GM12864 (cell line): ENCODE results near the gene MBNL2.

Experiments
- DNase-seq: peaks from one replicate; pipeline ENCODE4 v3.0.0-alpha.2; 2011; ENCODE audit warnings: low read depth
- H3K4me3 ChIP-seq: 2 replicates; pipeline ENCODE4 v1.5.1; 2011; ENCODE audit warnings: mild to moderate bottlenecking, low read depth, low read length, control low read depth
- CTCF ChIP-seq: IDR thresholded peaks from 2 replicates; pipeline ENCODE4 v1.5.1; 2011; ENCODE audit warnings: low read depth, mild to moderate bottlenecking, moderate library complexity, low read length, control low read depth, inconsistent platforms; ENCODE audit errors: missing control alignments

MBNL2 gene

DNA sequence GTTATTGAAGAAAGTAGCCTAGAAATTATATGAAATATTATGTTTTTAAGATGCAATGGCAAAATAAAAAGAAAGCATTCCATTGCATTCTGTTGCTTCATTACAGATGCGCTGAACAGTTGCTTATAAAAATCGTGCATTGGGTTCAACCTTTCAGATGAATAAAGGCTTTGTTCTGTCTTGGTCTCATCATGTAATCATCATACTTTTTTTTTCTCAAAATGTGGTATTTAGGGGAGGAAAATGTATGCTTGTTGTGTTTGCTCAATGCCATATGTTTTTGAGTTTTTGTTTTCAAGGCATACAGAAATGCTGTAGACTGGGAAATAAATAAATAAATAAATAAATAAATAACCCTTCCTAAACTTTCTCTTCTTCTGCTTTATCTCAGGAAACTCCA is 1.1 kb upstream of the MBNL2 start:
- H3K4me3 ChIP-seq: no peak overlapping the region
- TF ChIP-seq CTCF: no peak
- no peak for DNase-seq

- H3K4me3 ChIP-seq: peak overlapping the region; percentile 74; the same call in 1 of the 2 replicates
Measured at GRCh38 chr13:97221466-97221865, 667 bp upstream of the MBNL2 start.

GRCh38 chr13:97223037-97223710 is 1.0 kb downstream of the MBNL2 start:
- H3K4me3 ChIP-seq: peak overlapping the region; percentile 74
- no peak for DNase-seq

More at GRCh38 chr13:97221466-97221865, 667 bp upstream of the MBNL2 start:
- no peak for TF ChIP-seq CTCF
- no peak for DNase-seq

DNA sequence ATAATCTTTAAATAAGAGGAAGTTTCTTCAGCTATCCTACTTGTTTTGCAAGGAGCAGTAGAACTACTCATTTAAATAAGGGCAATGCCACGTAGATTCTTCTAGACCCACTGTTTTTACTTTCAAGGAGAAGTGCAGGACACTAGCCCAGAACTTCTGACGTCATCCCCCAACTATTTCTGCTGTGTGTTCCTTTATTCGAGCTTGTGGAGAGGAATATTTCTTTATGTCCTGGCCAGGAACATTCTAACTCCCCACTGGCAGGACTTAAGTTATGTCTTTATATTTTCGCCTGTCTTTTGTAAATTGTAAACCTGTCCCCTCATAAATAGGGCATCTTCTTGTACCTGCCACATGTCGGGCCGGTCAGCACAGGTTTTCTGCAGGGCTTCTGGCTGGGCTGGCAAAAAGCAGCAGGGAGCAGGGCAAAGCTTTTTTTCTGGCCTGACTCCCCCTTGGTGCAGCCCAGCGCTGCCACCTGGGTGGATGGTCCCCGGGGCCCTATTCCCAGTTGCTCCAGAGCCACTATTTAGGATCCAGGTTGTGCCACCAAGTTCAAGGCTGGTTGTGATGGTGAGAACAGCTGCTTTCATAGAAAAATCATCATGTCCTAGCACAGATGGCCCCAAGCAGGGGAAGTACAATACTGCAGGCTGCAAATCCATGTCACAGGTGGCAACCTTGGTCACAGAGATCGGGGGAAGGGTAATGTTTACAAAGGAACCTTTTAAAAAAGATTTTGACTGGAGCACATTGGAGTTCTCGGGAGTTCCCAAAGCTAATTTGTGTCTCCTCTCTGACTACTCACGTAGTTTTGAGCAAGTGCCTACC is 1.8 kb downstream of the MBNL2 start:
- TF ChIP-seq CTCF: no peak
- DNase-seq: no peak

More at GRCh38 chr13:97223037-97223710, 1.0 kb downstream of the MBNL2 start:
- no peak for TF ChIP-seq CTCF

DNA sequence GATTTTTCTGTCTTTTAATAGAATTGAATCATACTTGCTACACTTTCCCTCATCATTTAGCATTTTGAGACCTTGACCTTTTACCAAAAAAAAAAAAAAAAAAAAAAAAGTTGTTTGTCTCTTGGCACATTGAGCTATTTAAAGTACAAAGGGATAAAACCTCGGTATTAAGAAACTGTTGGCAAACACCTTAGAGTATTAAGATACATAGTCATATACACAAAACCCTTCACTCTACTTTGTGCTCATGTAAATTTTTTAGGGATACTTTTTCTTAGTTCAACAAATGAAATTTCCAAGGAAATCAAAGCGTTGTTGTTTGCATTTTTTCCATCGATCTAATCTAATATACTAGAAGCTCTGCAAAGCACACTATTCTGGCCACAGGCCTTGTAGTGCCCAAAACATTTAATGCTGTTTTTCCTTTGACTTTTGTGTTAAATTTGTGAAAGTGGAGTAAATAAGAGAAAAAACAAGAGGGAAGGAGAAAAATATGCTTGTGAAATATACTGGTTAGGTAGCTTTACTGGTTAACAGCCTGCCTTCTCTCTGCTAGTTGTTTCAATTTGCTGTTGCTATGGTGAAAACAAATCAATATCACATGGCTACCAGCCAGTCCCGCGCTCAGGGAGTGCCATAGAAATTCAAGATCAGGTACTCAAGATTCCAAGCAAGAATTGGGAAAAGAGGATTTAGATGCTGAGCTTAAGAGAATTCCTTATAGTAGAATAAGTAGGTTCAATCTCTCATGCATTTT is 2.6 kb downstream of the MBNL2 start:
- peak overlapping the region; percentile 74 for H3K4me3 ChIP-seq
- no peak for TF ChIP-seq CTCF
- DNase-seq: no peak

More for the DNA sequence above, 1.8 kb downstream of the MBNL2 start:
- H3K4me3 ChIP-seq: peak overlapping the region; percentile 74

- H3K4me3 ChIP-seq: no peak overlapping the region; the same call in 1 of the 2 replicates
- TF ChIP-seq CTCF: no peak
- DNase-seq: no peak
Measured at GRCh38 chr13:97225533-97225932, 3.4 kb downstream of the MBNL2 start.
